AG20443 (cell line): ENCODE results near the gene DDX10.
A peak's percentile ranks its signal among the peaks of the same experiment; 100 is the strongest.
"Not testable (repeated sequence)": the region's sequence is repeated elsewhere in the genome, so short reads cannot be mapped to it uniquely, and the experiment has no call there.

Experiments used
- DNase-seq: peaks from one replicate; pipeline ENCODE4 v3.0.0; 2012; ENCODE audit warnings: low spot score, mixed read lengths

DDX10 gene

GRCh38 chr11:108774037-108774730 is 109.3 kb downstream of the DDX10 start:
- DNase-seq, result no peak

GRCh38 chr11:108775324-108775723 is 110.5 kb downstream of the DDX10 start:
- no peak for DNase-seq

GRCh38 chr11:108779147-108779546 is 114.3 kb downstream of the DDX10 start:
- DNase-seq, result not testable (repeated sequence)

GRCh38 chr11:108780119-108780518 is 115.2 kb downstream of the DDX10 start:
- no peak for DNase-seq

GRCh38 chr11:108781946-108782345 is 117.1 kb downstream of the DDX10 start:
- no peak for DNase-seq

GRCh38 chr11:108786281-108786990 is 121.6 kb downstream of the DDX10 start:
- DNase-seq, result no peak

- DNase-seq, result no peak
Measured at GRCh38 chr11:108787105-108787504, 122.2 kb downstream of the DDX10 start.

GRCh38 chr11:108788565-108789199 is 123.8 kb downstream of the DDX10 start:
- DNase-seq, result peak; percentile 45

GRCh38 chr11:108790501-108791299 is 125.8 kb downstream of the DDX10 start:
- DNase-seq, result no peak

GRCh38 chr11:108793138-108793537 is 128.3 kb downstream of the DDX10 start:
- no peak for DNase-seq

- no peak for DNase-seq
Measured at GRCh38 chr11:108793611-108794010, 128.7 kb downstream of the DDX10 start.

GRCh38 chr11:108796551-108796950 is 131.7 kb downstream of the DDX10 start:
- DNase-seq, result no peak

- no peak for DNase-seq
Measured at GRCh38 chr11:108797578-108798100, 132.8 kb downstream of the DDX10 start.

- no peak for DNase-seq
Measured at GRCh38 chr11:108802492-108802891, 137.6 kb downstream of the DDX10 start.

- DNase-seq, result peak; percentile 49
Measured at GRCh38 chr11:108803776-108804175, 138.9 kb downstream of the DDX10 start.

GRCh38 chr11:108804511-108804910 is 139.6 kb downstream of the DDX10 start:
- no peak for DNase-seq

- DNase-seq, result no peak
Measured at GRCh38 chr11:108805030-108805429, 140.2 kb downstream of the DDX10 start.

- DNase-seq, result no peak
Measured at GRCh38 chr11:108807262-108807661, 142.4 kb downstream of the DDX10 start.

- DNase-seq, result no peak
Measured at GRCh38 chr11:108813086-108813485, 148.2 kb downstream of the DDX10 start.

- no peak for DNase-seq
Measured at GRCh38 chr11:108817976-108818375, 153.1 kb downstream of the DDX10 start.

GRCh38 chr11:108818971-108819370 is 154.1 kb downstream of the DDX10 start:
- no peak for DNase-seq

GRCh38 chr11:108819957-108820356 is 155.1 kb downstream of the DDX10 start:
- DNase-seq, result no peak
